Measurements from ENCODE around the gene SLC28A1. TPM values are rescaled to one million over a fixed set of nuclear protein-coding genes. Genes with fewer than 3 reads are reported as not detected.

SLC28A1 gene
- total RNA-seq, 2 donors from 2014 or later, result 0.12 TPM; not detected in 1

DNA sequence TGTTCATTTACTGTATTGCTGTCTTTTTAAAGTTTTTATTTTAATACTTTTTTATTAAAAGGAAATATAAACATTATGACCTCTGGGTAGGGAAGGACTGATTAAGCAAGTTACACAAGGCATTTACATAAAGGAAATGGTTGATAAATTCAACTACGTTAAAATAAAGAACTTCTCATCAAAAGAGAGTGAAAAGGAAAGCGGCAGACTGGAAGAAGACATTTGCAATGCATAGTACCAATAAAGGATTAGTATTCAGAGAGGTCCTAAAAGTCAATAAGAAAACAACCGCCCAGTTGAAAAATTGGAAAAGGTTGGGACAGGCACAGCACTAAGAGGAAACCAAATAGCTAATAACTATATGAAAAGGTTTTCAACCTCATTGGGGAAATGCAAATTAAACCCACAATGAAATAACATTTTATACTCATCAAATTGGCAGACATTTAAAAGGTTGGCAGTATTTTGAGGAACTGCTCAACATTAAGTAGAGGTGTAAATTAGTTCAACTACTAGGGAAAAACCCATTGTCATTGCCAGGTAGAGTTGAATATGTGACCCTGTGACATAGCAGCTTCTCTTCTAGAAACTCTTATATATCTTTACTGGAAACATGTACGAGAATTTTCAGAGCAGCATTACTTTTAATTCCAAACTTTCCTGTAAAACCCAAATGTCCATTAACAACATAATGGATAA lies 106.7 kb downstream of the SLC28A1 start:
- H3K36me3 ChIP-seq, result no peaks in the 10 kb centered on the region
- no peaks in the 10 kb centered on the region for H3K9me3 ChIP-seq
- DNase-seq (ENCODE audit: low spot score), result no peak
- no peak overlapping the region for H3K4me3 ChIP-seq
- H3K27me3 ChIP-seq, result no peaks in the 10 kb centered on the region
- TF ChIP-seq, protein P1, sequence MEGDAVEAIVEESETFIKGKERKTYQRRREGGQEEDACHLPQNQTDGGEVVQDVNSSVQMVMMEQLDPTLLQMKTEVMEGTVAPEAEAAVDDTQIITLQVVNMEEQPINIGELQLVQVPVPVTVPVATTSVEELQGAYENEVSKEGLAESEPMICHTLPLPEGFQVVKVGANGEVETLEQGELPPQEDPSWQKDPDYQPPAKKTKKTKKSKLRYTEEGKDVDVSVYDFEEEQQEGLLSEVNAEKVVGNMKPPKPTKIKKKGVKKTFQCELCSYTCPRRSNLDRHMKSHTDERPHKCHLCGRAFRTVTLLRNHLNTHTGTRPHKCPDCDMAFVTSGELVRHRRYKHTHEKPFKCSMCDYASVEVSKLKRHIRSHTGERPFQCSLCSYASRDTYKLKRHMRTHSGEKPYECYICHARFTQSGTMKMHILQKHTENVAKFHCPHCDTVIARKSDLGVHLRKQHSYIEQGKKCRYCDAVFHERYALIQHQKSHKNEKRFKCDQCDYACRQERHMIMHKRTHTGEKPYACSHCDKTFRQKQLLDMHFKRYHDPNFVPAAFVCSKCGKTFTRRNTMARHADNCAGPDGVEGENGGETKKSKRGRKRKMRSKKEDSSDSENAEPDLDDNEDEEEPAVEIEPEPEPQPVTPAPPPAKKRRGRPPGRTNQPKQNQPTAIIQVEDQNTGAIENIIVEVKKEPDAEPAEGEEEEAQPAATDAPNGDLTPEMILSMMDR (IDR thresholded peaks at IDR 0.05), result no peak
- H3K27ac ChIP-seq, result no peak overlapping the region
- peaks cover 0 to 57% of the 10 kb centered on the region in 2 donors for H3K4me1 ChIP-seq

DNA sequence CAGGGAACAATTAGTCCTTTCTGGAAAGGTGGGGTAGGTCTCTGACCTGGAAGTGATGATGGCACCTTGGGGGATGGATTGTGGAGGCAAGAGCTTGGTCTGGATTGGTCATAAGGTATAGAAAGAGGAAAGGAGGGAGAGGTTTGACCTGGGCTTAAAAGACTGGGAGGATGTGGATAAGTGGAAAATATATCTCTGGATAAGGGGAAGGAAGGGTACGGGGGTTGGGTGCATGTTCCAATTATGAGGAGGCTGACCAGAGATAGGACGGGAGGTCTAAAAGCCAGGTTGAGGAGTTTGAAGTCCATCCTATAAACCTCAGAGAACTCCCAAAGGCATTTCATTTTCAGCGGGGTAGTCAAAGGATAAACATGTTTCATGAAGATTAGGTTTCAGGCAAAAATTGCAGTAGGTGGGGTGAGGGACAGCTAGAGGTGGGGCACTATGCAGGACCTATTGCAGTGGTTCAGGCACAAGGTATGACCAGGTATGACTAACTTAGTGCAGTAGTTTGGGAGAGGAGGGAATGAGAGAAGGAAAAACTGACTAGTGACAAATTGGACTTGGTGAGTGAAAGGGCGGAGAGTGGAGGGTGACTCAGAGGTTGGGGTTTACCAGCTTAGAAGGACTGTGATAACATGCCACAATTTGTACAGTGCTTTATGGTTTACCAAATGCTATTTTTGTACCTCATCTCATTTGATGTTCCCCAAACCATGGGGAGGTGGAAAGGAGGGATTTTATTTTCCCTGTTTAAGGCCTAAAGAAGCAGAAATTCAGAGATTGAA lies 107.9 kb downstream of the SLC28A1 start:
- no peaks in the 10 kb centered on the region for H3K27me3 ChIP-seq
- peak overlapping the region in 1 of 2 donors; percentile 62 for H3K27ac ChIP-seq
- no peak overlapping the region for H3K4me3 ChIP-seq
- H3K36me3 ChIP-seq, result no peaks in the 10 kb centered on the region
- no peaks in the 10 kb centered on the region for H3K9me3 ChIP-seq
- no peak for DNase-seq (ENCODE audit: low spot score)
- TF ChIP-seq, protein P1 (IDR thresholded peaks at IDR 0.05), result no peak
- H3K4me1 ChIP-seq, result peaks cover 0 to 48% of the 10 kb centered on the region in 2 donors

Other genes starting within 250 kb of the SLC28A1 start
- 10 to 100 TPM in 1 of 2 donors, 1 to 10 TPM in 1; 5.3 to 12.0 TPM for gene WDR73, start 230.4 kb upstream of the SLC28A1 start, total RNA-seq
- gene NMB, start 226.5 kb upstream of the SLC28A1 start, total RNA-seq, result 1 to 10 TPM; 1.0 to 6.3 TPM
- 10 to 100 TPM; 79.7 to 81.2 TPM for gene SEC11A, start 168.5 kb upstream of the SLC28A1 start, total RNA-seq
- gene ZNF592, start 136.1 kb upstream of the SLC28A1 start, total RNA-seq, result 10 to 100 TPM in 1 of 2 donors, 1 to 10 TPM in 1; 9.7 to 18.4 TPM
- gene ALPK3, start 67.3 kb upstream of the SLC28A1 start, total RNA-seq, result 10 to 100 TPM; 51.0 to 99.0 TPM
- 10 to 100 TPM; 19.2 to 23.2 TPM for gene PDE8A, start 97.2 kb downstream of the SLC28A1 start, total RNA-seq